ENCODE results near the gene GPR35.
"Not testable (repeated sequence)": the region's sequence is repeated elsewhere in the genome, so short reads cannot be mapped to it uniquely, and the experiment has no call there.

GPR35 gene

DNA sequence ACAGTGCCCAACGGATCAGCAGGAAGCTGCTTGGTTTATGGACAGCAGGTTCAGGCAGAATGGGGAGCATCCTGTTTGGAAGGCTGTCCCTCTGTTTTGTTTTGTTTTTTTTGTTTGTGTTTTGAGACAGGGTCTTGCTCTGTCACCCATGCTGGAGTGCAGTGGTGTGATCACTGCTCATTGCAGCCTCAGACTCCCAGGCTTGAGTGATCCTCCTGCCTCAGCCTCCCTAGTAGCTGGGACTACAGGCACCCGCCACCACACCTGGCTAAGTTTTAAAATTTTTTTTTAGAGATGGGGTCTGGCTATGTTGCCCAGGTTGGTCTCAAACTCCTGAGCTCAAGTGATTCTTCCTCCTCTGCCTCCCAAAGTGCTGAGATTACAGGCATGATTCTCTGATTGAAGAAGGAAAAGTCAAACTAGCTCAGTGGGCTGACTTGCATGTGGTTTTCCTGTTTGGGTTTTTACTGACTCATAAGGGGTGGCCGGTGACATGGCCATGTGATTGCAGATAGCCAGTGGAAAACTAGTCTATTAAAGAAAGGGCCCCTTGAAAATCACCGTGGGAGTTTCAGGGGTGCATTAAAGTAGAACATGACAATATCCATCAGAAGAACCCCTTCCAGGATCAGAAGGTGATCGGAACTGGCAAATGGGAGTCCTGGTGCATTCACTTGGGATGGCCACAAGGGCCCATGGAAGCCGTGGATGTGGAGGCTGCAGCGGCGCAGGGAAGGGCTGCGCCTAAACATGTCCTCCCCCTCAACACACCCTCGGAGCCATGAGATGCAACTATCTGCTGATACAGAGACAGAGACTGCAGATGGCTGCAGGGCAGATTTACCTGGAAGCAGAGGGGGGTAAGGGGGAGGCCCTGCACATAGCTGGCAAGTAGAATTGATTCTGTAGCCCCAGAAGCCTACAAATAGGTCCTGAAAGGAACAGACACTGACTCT is 30.9 kb downstream of the GPR35 start:
- DNase-seq (ENCODE audit: low spot score): peak; percentile 48

DNA sequence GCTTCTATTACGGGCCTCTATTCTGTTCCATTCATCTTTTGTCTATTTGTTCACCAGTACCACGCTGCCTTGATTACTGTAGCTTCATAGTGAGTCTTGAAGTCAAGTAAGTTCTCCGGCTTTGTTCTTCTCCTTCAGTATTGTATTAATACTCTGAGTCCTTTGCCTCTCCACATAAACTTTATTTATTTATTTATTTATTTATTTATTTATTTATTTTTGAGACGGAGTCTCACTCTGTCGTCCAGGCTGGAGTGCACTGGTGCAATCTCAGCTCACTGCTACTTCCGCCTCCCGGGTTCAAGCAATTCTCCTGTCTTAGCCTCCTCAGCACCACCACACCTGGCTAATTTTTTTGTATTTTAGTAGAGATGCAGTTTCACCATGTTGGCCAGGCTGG is 34.6 kb downstream of the GPR35 start:
- DNase-seq (ENCODE audit: low spot score): not testable (repeated sequence)

DNA sequence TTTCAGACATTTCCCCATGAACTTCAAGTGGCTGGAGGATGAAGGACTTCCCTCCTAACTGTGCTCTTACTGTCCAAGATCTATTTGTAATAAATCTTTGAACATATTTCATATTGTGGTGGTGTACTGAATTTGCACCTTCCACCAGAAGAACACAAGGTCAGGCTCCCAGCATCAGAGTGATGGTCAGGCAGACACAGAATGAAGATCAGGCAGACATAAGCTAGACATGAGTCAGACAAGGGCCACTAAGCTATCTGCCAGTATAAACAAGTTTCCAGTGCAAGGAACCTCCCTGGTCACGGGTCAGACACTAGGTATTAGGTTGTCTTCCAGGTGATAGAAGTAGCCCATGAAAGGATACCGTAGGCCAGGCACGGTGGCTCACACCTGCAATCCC is 37.4 kb downstream of the GPR35 start:
- DNase-seq (ENCODE audit: low spot score): peak; percentile 3

DNA sequence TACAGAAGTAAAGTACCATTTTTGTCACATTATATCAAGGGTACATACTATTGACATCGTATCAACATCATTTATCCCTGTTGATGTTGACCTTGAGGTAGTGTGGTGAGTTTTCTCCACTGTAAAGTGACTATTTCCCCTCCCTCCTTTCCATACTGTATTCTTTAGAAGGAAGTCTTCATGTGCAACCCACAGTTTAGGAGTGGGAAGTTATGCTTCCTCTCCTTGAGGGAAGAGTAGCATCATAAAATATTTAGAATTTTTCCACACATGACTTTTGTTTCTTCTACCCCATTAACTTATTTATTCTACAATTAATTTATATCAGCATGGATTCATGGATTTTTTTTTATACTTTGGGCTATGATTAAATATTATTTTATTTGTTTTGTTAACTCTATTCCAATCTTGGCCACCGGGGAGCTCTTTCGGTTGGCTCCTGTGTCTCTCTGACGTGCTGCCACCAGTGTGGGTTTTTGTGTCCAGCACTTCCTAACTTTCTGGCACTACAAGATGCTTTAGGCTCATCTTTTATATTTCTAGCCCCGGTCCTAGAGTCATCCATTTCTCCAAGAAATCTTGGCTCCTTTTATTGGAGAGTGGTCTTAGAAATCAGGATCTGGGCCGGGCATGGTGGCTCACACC is 38.4 kb downstream of the GPR35 start:
- DNase-seq (ENCODE audit: low spot score): no peak

DNA sequence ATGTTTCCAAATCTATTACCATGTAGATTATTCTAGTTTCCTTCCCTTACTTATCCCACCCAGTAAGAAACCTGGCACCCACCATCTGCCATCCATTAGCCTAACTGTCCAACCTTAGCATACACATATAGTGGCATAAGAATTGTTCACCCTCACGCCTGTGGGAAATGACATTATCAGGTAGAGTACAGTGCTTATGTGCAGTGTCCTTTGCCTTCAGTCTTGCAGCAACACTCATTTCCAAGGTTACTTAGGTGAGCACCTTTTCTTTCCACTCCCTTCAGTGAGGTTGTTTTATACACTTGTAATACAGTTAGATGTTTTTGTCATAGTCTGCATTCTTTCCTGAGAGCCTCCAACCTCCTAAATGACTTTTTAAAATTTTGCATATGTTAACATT is 39.3 kb downstream of the GPR35 start:
- DNase-seq (ENCODE audit: low spot score): no peak

DNA sequence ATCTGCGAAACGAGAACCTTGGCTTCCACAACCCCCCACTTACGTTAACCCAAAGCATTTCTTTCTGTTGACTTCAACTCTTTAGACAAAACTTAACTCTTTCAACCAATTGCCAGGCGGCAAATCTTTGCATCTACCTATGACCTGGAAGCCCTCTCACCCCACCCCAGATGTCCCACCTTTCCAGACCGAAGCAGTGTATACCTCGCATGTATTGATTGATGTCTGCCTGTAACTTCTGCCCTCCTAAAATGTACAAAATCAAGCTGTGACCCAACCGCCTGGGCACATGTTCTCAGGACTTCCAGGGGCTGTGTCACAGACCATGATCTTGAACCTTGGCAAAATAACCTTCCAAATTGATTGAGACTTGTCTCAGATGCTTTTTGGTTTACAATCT is 45.1 kb downstream of the GPR35 start:
- no peak for DNase-seq (ENCODE audit: low spot score)

DNA sequence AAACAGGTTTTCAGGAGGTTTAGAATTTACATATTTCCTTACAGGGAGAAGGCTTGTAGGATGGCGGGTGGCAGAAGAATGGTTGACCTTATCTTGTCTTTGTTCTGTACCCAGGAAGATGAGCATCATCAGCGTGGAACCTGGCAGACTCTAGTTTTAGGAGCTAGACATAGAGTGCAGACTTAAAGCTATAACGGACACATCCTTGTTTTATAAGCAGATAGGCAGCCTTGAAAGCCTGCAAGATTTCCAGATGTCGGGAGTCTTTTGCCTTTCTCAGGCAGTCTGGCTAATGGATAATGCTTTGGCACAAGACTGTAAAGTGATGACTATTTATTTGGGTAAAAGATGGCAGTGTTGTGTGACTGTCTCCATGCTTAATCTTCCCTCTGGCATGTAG is 45.7 kb downstream of the GPR35 start:
- no peak for DNase-seq (ENCODE audit: low spot score)

DNA sequence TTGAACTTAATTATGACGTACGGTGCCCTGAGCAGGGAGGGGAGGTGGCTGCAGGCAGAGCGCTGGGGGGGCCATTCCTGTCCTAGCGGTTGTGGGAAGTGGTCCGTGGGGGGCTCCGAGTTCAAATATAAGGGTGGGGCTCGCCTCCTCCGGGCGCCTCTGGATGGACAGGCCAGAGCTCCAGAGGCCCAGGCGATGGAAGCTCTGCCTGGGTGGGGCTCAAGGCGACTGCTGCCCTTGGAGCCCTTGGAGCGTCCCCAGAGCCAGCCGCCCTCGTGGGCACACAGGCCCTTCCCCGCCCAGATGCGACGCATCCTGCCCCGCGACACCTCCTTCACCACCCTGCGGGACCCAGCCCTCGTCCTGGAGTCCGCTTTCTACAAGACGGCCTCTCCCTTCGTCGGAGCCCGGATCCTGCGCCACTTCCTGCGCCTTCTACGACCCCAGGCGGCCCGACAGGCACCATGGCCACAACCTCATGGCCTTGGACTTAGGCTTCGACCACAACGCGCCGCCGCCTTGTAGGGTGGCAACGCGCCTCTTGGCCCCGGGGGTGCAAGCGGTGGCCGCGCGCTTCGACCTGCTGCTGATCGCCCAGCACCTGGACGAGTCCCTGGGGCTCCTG is 46.9 kb downstream of the GPR35 start:
- no peak for DNase-seq (ENCODE audit: low spot score)

DNA sequence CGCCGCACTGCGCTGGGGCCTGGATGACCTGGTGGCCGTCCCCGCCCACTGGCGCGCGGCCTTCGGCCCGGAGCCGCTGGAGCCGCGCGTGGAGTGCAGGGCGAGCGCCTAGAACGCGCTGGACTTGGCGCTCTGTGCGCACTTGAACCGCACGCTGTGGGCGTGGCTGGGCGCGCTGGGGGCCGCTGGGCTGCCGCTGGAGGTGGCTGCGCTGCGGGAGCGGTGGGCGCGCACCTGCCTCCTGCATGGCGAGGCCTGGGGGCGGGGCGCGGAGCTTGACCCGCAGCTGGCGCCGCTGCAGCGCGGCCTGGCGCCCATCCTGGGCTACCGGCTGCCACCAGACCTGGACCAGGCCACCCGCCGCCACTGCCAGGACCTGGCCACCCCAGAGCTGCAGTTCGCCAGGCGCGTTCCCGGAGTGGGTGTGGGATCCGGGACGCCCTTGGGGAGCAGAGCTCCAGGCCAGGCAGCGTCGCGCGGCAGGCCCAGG is 47.5 kb downstream of the GPR35 start:
- no peak for DNase-seq (ENCODE audit: low spot score)

DNA sequence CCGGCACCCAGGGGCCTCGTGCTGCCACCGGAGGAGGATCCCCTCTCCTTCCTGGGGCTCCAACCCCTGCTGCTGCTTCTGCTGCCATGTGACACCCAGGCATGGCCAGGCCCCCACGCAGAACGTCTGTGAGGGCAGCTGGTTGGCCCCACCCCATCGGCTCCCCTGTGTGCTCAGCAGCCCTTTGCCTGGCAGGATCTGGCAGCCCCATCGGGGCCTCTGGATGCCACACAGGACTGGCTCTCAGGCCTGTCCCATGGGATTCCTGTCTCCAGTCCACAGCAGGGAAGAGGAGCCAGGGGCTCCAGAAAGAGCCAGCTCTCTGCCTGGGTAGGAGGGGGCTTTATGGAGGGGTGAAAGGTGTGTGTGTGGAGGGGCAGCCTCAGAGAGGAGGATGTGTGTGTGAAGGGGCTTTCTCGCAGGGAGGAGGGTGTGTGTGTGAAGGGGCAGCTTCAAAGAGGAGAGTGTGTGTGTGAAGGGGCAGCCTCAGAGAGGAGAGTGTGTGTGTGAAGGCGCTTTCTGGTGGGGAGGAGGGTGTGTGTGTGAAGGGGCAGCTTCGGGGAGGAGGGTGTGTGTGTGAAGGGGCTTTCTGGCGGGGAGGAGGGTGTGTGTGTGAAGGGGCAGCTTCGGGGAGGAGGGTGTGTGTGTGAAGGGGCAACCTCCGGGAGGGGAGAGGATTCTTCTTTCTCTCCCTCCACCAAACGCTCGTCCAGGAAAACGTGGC is 49.3 kb downstream of the GPR35 start:
- not testable (repeated sequence) for DNase-seq (ENCODE audit: low spot score)

DNA sequence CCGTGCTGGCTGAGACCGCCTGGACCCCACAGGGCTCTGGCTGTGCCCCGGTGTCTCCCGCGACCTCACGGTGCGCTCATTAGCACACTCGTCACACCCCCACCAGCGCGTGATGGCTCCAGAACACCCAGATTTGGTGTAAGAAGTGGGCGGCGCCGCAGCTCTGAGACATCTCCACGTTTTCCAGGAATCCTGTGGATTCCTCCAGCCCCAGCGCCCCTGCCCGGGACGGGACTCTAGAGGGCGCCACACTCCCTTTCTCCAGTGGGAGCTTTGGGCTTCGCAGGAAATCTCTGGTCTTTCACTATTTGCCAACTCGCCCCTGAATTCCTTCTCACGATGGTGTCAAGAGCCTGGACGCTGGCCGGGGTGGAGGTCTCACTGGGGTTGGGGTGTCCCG is 50.1 kb downstream of the GPR35 start:
- DNase-seq (ENCODE audit: low spot score): not testable (repeated sequence)

DNA sequence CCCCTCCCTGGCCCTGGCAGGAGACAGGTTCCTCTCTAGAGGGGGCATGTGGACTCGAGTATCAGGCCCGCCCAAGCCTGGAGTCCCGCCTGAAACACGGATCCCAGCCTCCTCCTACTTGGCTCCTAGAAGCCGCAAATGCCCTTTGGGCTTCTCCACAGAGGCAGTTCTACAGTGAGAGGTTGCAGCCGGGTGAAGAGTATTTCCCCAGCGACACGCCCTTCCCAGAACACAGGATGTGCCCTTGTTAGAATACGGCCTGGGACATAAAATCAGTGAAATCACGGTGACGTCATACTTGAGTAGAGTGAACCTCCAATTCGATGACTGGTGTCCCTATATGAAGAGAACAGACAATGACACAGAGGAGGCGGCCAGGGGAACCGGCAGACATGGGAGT is 52.8 kb downstream of the GPR35 start:
- DNase-seq (ENCODE audit: low spot score): not testable (repeated sequence)

DNA sequence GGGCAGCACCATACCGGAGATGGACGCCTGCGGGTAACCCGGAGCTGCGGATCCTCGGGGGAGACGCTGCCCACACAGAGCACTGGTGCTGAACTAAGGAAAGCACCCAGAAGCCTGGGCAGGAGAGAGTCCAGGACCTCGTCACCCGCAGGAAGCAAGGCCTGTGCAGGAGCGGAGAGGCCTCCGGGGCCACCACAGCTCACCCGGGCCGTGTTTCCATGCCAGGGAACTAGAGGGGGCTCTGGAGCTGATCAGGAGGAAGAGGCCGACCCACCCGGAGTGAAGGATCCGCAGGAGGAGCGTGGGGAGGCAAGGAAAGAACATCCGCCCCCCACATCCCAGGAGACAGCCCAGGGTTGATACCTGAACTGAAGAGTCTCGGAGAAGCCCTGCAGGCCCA is 53.6 kb downstream of the GPR35 start:
- not testable (repeated sequence) for DNase-seq (ENCODE audit: low spot score)

DNA sequence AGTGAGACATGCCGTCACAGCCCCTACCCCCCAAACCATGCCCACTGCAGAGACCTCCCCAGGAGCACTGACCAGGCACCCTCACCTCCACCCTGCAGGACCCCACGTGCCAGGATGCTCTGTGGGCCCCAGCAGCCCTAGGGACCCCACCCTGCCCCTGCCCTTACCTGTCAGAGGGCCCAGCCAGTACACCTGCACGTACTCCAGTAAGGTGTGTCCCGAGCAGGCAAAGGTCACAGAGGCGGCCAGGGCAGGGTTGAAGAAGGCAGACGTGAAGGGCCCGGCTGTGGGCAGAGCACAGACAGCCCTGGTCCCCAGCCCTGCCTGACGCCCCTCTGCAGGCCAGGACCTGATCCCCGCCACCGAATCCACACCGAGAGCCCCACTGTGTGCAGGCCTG is 54.9 kb downstream of the GPR35 start:
- not testable (repeated sequence) for DNase-seq (ENCODE audit: low spot score)

All from AG08395 (cell line).